Measurements from ENCODE around the gene ULK4. TPM values are rescaled to one million over a fixed set of nuclear protein-coding genes. Genes with fewer than 3 reads are reported as not detected.

Gene ULK4
- total and polyA plus RNA-seq, 2 of the 8 experiments (the other 6 are each of a cell fraction or from before 2014, with no cell fraction given) = 3.0 to 10.8 TPM

- POLR2A ChIA-PET (ENCODE audit: partially characterized antibody) = interaction anchor here (1.7 to 2.1 kb wide), 3 partner anchors 10 to 20 kb away, joined by 3 to 9 read pairs (median 5); no protein-coding TSS in a partner anchor
- Histone ChIP-seq H4K8ac (ENCODE audit: extremely low read depth, insufficient read depth, low read length) (no peak overlapping the region), H3K4ac (replicated peaks; ENCODE audit: insufficient read length, low read depth, low read length) (no peak overlapping the region), H3K23me2 (ENCODE audit: low read depth, low read length) (no peaks in the 10 kb centered on the region), H3K4me2 (ENCODE audit: insufficient read depth in 1 of 2, low read depth in 2 of 2, low read length in 2 of 2) (no peak overlapping the region), H3K4me1 (replicated peaks in 1 of 4; ENCODE audit: control insufficient read depth in 3 of 4, insufficient read depth in 4 of 4, low read length in 3 of 4) (peaks cover 0 to 6% (median 0%) of the 10 kb centered on the region in 4 experiments; a peak in 3 of 7 replicates), H3K18ac (ENCODE audit: extremely low read depth, low read length) (no peak overlapping the region), H2AK5ac (ENCODE audit: low read depth, low read length) (no peak overlapping the region), H3K27ac (ENCODE audit: low read depth, low read length) (no peak overlapping the region), H2BK120ac (replicated peaks; ENCODE audit: low read depth, low read length) (no peak overlapping the region), H4K20me1 (replicated peaks in 1 of 2; ENCODE audit: control insufficient read depth in 1 of 2, insufficient read depth in 2 of 2, low read length in 2 of 2) (peaks cover 22 to 27% of the 10 kb centered on the region in 2 experiments), H3K4me3 (ENCODE audit: extremely low read depth in 1 of 4, insufficient read depth in 2 of 4, low read depth in 3 of 4, low read length in 4 of 4) (no peak overlapping the region), H3K79me1 (ENCODE audit: low read depth, low read length) (peaks cover 4% of the 10 kb centered on the region; the same call in 1 of the 2 replicates), H2BK5ac (ENCODE audit: low read depth, low read length) (no peak overlapping the region), H3K9ac (replicated peaks in 1 of 4; ENCODE audit: extremely low read depth in 1 of 4, low read depth in 3 of 4, low read length in 3 of 4) (no peak overlapping the region), H2AFZ (ENCODE audit: low read length) (no peak overlapping the region), H3K36me3 (ENCODE audit: control insufficient read depth in 2 of 4, insufficient read depth in 4 of 4, low read length in 3 of 4) (peaks cover 19 to 55% (median 36%) of the 10 kb centered on the region in 4 experiments), H3K56ac (replicated peaks; ENCODE audit: insufficient read length, low read depth, low read length) (no peak overlapping the region), H2BK15ac (ENCODE audit: low read length) (no peak overlapping the region), H4K5ac (ENCODE audit: insufficient read length, low read depth, low read length) (no peak overlapping the region), H2BK20ac (ENCODE audit: low read length) (no peak overlapping the region), H3K9me3 (ENCODE audit: insufficient read depth in 2 of 2, low read depth in 1 of 2, low read length in 1 of 2) (no peaks in the 10 kb centered on the region), H3K14ac (ENCODE audit: insufficient read length) (no peak overlapping the region), H3K27me3 (replicated peaks in 1 of 4; ENCODE audit: control insufficient read depth in 3 of 4, extremely low read depth in 1 of 4, insufficient read depth in 3 of 4, low read length in 3 of 4) (peaks cover 0 to 1% (median 0%) of the 10 kb centered on the region in 4 experiments; a peak in 1 of 7 replicates), H2BK12ac (ENCODE audit: low read depth, low read length) (no peak overlapping the region), H3K79me2 (ENCODE audit: control insufficient read depth in 1 of 2, insufficient read depth in 2 of 2, low read length in 2 of 2) (peaks cover 7 to 100% of the 10 kb centered on the region in 2 experiments), H4K91ac (replicated peaks; ENCODE audit: insufficient read length, low read length) (no peak overlapping the region), H3K23ac (ENCODE audit: insufficient read length) (no peak overlapping the region)
- TF ChIP-seq ATF3 (IDR thresholded peaks at IDR 0.05; ENCODE audit: insufficient read depth, low read depth, low read length) (no peak), JUN (IDR thresholded peaks at IDR 0.05; ENCODE audit: low read depth, low read length) (no peak), EGR1 (IDR thresholded peaks at IDR 0.05; ENCODE audit: borderline replicate concordance, low read depth, low read length) (no peak)
- FAIRE-seq (no peak), DNase-seq (ENCODE audit: low read depth in 1 of 2, low spot score in 2 of 2) (no peak)
- 94% methylated on average over 2 of the region's 2 CpGs; no CpG with 5 or more reads in 1 of the 2 experiments for WGBS, 2 experiments (ENCODE audit: extremely low coverage in 1 of 2, insufficient coverage in 1 of 2, insufficient read length in 1 of 2, insufficient replicate concordance in 2 of 2, low coverage in 1 of 2, low lambda C conversion rate in 2 of 2, missing lambda C conversion rate in 1 of 2)
- CTCF ChIA-PET (ENCODE audit: partially characterized antibody) = no interaction called here
These were observed 738.2 kb downstream of the ULK4 start for GRCh38 chr3:41223691-41224090.

All from H1 (cell line).